Measurements from ENCODE around the gene CD248.

Gene CD248

GRCh38 chr11:66271816-66272215, 45.0 kb downstream of the CD248 start:
- H3K9me3 ChIP-seq (ENCODE audit: insufficient read depth, low read depth, low read length), result no peaks in the 10 kb centered on the region
- no peak overlapping the region for H3K27ac ChIP-seq (ENCODE audit: low read length)
- no peaks in the 10 kb centered on the region for H3K27me3 ChIP-seq (ENCODE audit: insufficient read depth, low read length)
- peaks cover 7% of the 10 kb centered on the region; the same call in 1 of the 2 replicates for H3K4me1 ChIP-seq (ENCODE audit: insufficient read depth, low read length)
- H3K36me3 ChIP-seq (ENCODE audit: insufficient read depth, low read depth, low read length), result peaks cover 47% of the 10 kb centered on the region
- no peak overlapping the region for H3K4me3 ChIP-seq (ENCODE audit: low read length)
- H3K9ac ChIP-seq (ENCODE audit: low read depth, low read length), result no peak overlapping the region

- peak overlapping the region; percentile 74 for H3K27ac ChIP-seq (ENCODE audit: low read length)
- no peaks in the 10 kb centered on the region for H3K27me3 ChIP-seq (ENCODE audit: insufficient read depth, low read length)
- peaks cover 40% of the 10 kb centered on the region for H3K36me3 ChIP-seq (ENCODE audit: insufficient read depth, low read depth, low read length)
- H3K4me3 ChIP-seq (ENCODE audit: low read length), result peak overlapping the region; percentile 96
- H3K9ac ChIP-seq (ENCODE audit: low read depth, low read length), result peak overlapping the region; percentile 92
- H3K9me3 ChIP-seq (ENCODE audit: insufficient read depth, low read depth, low read length), result no peaks in the 10 kb centered on the region
- peaks cover 7% of the 10 kb centered on the region; the same call in 1 of the 2 replicates for H3K4me1 ChIP-seq (ENCODE audit: insufficient read depth, low read length)
Observed at GRCh38 chr11:66268952-66269905, 47.6 kb downstream of the CD248 start.

GRCh38 chr11:66268244-66268951, 48.4 kb downstream of the CD248 start, which contains the start of gene RAB1B:
TSS of gene RAB1B (plus strand) at chr11:66268639. CDS start at chr11:66268680, 41 bp downstream.
- peaks cover 40% of the 10 kb centered on the region for H3K36me3 ChIP-seq (ENCODE audit: insufficient read depth, low read depth, low read length)
- peak within 1 kb of the TSS; percentile 92 for H3K9ac ChIP-seq (ENCODE audit: low read depth, low read length)
- H3K4me1 ChIP-seq (ENCODE audit: insufficient read depth, low read length), result peaks cover 7% of the 10 kb centered on the region; the same call in 1 of the 2 replicates
- peak within 1 kb of the TSS; percentile 96 for H3K4me3 ChIP-seq (ENCODE audit: low read length)
- H3K27me3 ChIP-seq (ENCODE audit: insufficient read depth, low read length), result no peaks in the 10 kb centered on the region
- H3K27ac ChIP-seq (ENCODE audit: low read length), result peak within 1 kb of the TSS; percentile 74
- no peaks in the 10 kb centered on the region for H3K9me3 ChIP-seq (ENCODE audit: insufficient read depth, low read depth, low read length)

GRCh38 chr11:66267379-66268243, 49.2 kb downstream of the CD248 start:
- Histone ChIP-seq H3K27ac (ENCODE audit: low read length) (peak overlapping the region; percentile 42), H3K9ac (ENCODE audit: low read depth, low read length) (peak overlapping the region; percentile 64; the same call in 1 of the 2 replicates), H3K27me3 (ENCODE audit: insufficient read depth, low read length) (no peaks in the 10 kb centered on the region), H3K4me3 (ENCODE audit: low read length) (peak overlapping the region; percentile 96), H3K4me1 (ENCODE audit: insufficient read depth, low read length) (peaks cover 7% of the 10 kb centered on the region; the same call in 1 of the 2 replicates), H3K9me3 (ENCODE audit: insufficient read depth, low read depth, low read length) (no peaks in the 10 kb centered on the region), H3K36me3 (ENCODE audit: insufficient read depth, low read depth, low read length) (peaks cover 40% of the 10 kb centered on the region)

- Histone ChIP-seq H3K4me1 (ENCODE audit: insufficient read depth, low read length) (peaks cover 7% of the 10 kb centered on the region; the same call in 1 of the 2 replicates), H3K27ac (ENCODE audit: low read length) (no peak overlapping the region), H3K36me3 (ENCODE audit: insufficient read depth, low read depth, low read length) (peaks cover 40% of the 10 kb centered on the region), H3K27me3 (ENCODE audit: insufficient read depth, low read length) (no peaks in the 10 kb centered on the region), H3K9ac (ENCODE audit: low read depth, low read length) (peak overlapping the region; percentile 61; the same call in 1 of the 2 replicates), H3K4me3 (ENCODE audit: low read length) (peak overlapping the region; percentile 96), H3K9me3 (ENCODE audit: insufficient read depth, low read depth, low read length) (no peaks in the 10 kb centered on the region)
Observed at GRCh38 chr11:66267039-66267378, 49.8 kb downstream of the CD248 start.

GRCh38 chr11:66266378-66267038, 50.3 kb downstream of the CD248 start:
- Histone ChIP-seq H3K9me3 (ENCODE audit: insufficient read depth, low read depth, low read length) (no peaks in the 10 kb centered on the region), H3K4me3 (ENCODE audit: low read length) (peak overlapping the region; percentile 96; the same call in 1 of the 2 replicates), H3K4me1 (ENCODE audit: insufficient read depth, low read length) (peaks cover 7% of the 10 kb centered on the region; the same call in 1 of the 2 replicates), H3K27ac (ENCODE audit: low read length) (no peak overlapping the region), H3K27me3 (ENCODE audit: insufficient read depth, low read length) (no peaks in the 10 kb centered on the region), H3K36me3 (ENCODE audit: insufficient read depth, low read depth, low read length) (peaks cover 40% of the 10 kb centered on the region), H3K9ac (ENCODE audit: low read depth, low read length) (peak overlapping the region; percentile 61; the same call in 1 of the 2 replicates)

- H3K9ac ChIP-seq (ENCODE audit: low read depth, low read length), result no peak overlapping the region
- no peaks in the 10 kb centered on the region for H3K9me3 ChIP-seq (ENCODE audit: insufficient read depth, low read depth, low read length)
- H3K36me3 ChIP-seq (ENCODE audit: insufficient read depth, low read depth, low read length), result peaks cover 46% of the 10 kb centered on the region
Observed at GRCh38 chr11:66265531-66266377, 51.1 kb downstream of the CD248 start.

GRCh38 chr11:66264914-66265313, 51.9 kb downstream of the CD248 start:
- no peak overlapping the region for H3K4me3 ChIP-seq (ENCODE audit: low read length)
- H3K27ac ChIP-seq (ENCODE audit: low read length), result no peak overlapping the region
- H3K27me3 ChIP-seq (ENCODE audit: insufficient read depth, low read length), result no peaks in the 10 kb centered on the region
- H3K9me3 ChIP-seq (ENCODE audit: insufficient read depth, low read depth, low read length), result no peaks in the 10 kb centered on the region
- H3K9ac ChIP-seq (ENCODE audit: low read depth, low read length), result no peak overlapping the region
- H3K36me3 ChIP-seq (ENCODE audit: insufficient read depth, low read depth, low read length), result peaks cover 51% of the 10 kb centered on the region
- H3K4me1 ChIP-seq (ENCODE audit: insufficient read depth, low read length), result peaks cover 7% of the 10 kb centered on the region; the same call in 1 of the 2 replicates

More at GRCh38 chr11:66265531-66266377, 51.1 kb downstream of the CD248 start:
- no peak overlapping the region for H3K27ac ChIP-seq (ENCODE audit: low read length)
- H3K27me3 ChIP-seq (ENCODE audit: insufficient read depth, low read length), result no peaks in the 10 kb centered on the region
- H3K4me1 ChIP-seq (ENCODE audit: insufficient read depth, low read length), result peaks cover 7% of the 10 kb centered on the region; the same call in 1 of the 2 replicates
- no peak overlapping the region for H3K4me3 ChIP-seq (ENCODE audit: low read length)
